ENCODE data around the gene NF1.

DNA sequence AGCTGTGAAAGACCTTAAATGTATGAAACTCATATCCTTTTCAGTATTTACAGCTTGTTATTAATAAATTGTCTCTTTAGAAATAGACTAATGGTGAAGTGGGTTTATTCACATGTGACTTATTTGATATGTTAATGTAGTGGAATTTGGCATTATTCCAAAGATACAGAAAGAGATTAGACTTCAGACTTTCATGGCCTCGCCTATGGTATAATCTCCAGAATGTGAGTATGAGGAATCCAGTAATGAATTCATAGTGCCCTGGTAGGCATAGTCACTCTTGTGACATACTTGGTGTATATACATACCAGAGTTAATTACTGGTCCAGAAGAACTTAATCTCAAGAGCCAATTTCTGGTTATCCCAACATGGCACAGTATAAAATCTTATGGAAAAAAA, 129.6 kb downstream of the NF1 start:
- TF ChIP-seq POLR2AphosphoS5 (IDR thresholded peaks at IDR 0.05): no peak
- TF ChIP-seq, protein P1, sequence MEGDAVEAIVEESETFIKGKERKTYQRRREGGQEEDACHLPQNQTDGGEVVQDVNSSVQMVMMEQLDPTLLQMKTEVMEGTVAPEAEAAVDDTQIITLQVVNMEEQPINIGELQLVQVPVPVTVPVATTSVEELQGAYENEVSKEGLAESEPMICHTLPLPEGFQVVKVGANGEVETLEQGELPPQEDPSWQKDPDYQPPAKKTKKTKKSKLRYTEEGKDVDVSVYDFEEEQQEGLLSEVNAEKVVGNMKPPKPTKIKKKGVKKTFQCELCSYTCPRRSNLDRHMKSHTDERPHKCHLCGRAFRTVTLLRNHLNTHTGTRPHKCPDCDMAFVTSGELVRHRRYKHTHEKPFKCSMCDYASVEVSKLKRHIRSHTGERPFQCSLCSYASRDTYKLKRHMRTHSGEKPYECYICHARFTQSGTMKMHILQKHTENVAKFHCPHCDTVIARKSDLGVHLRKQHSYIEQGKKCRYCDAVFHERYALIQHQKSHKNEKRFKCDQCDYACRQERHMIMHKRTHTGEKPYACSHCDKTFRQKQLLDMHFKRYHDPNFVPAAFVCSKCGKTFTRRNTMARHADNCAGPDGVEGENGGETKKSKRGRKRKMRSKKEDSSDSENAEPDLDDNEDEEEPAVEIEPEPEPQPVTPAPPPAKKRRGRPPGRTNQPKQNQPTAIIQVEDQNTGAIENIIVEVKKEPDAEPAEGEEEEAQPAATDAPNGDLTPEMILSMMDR (IDR thresholded peaks at IDR 0.05 in 8 of 11, conservative IDR thresholded peaks at IDR 0.05 in 3 of 11): no peak
